ENCODE results near the gene LRFN2. TPM values are rescaled to one million over a fixed set of nuclear protein-coding genes. Genes with fewer than 3 reads are reported as not detected.

The LRFN2 gene
- polyA plus RNA-seq, 1 of the 3 experiments (the other 2 are of a cell fraction) = 0.02 TPM

- 26% methylated on average over 2 of the region's 2 CpGs for WGBS (ENCODE audit: low lambda C conversion rate)
- H3K9ac ChIP-seq = no peak overlapping the region
- H4K20me1 ChIP-seq (ENCODE audit: insufficient read depth) = no peaks in the 10 kb centered on the region
- H3K9me3 ChIP-seq = no peaks in the 10 kb centered on the region
- no peaks in the 10 kb centered on the region for H3K79me2 ChIP-seq (ENCODE audit: insufficient read depth)
- no peaks in the 10 kb centered on the region for H3K36me3 ChIP-seq (replicated peaks in 1 of 2; ENCODE audit: control insufficient read depth in 1 of 2, insufficient read depth in 2 of 2, low read length in 1 of 2)
- no peak for TF ChIP-seq POLR2AphosphoS5 (IDR thresholded peaks at IDR 0.05; ENCODE audit: low read depth, low read length)
- no peak for TF ChIP-seq REST (IDR thresholded peaks at IDR 0.05; ENCODE audit: low read depth, low read length)
- TF ChIP-seq CTCF (IDR thresholded peaks at IDR 0.05) = no peak
- TF ChIP-seq JUND (IDR thresholded peaks at IDR 0.05) = no peak
- TF ChIP-seq MAX (IDR thresholded peaks at IDR 0.05; ENCODE audit: low read depth) = no peak
- TF ChIP-seq RFX5 (IDR thresholded peaks at IDR 0.05; ENCODE audit: low read length) = no peak
- TF ChIP-seq IRF3 (IDR thresholded peaks at IDR 0.05; ENCODE audit: low read depth, low read length) = no peak
- no peak for TF ChIP-seq ZBTB33 (IDR thresholded peaks at IDR 0.05; ENCODE audit: borderline replicate concordance, low read depth)
- TF ChIP-seq RAD21 (IDR thresholded peaks at IDR 0.05; ENCODE audit: low read length) = no peak
- no peak for TF ChIP-seq ELF1 (IDR thresholded peaks at IDR 0.05)
- TF ChIP-seq TAF1 (IDR thresholded peaks at IDR 0.05; ENCODE audit: borderline replicate concordance, low read depth, low read length) = no peak
- no peak for TF ChIP-seq EZH2phosphoT487 (IDR thresholded peaks at IDR 0.05; ENCODE audit: borderline replicate concordance, low read depth)
- TF ChIP-seq FOSL2 (IDR thresholded peaks at IDR 0.05; ENCODE audit: borderline replicate concordance, low read depth) = no peak
- DNase-seq = no peak
- H3K27ac ChIP-seq (ENCODE audit: low read depth in 2 of 2, low read length in 1 of 2) = no peak overlapping the region
- ChIA-PET POLR2A (no interaction called here), CTCF (no interaction called here)
- H3K27me3 ChIP-seq (ENCODE audit: insufficient read depth) = no peaks in the 10 kb centered on the region
- no peak overlapping the region for H3K4me2 ChIP-seq
- no peaks in the 10 kb centered on the region for H3F3A ChIP-seq (replicated peaks; ENCODE audit: insufficient read depth)
- H2AFZ ChIP-seq (ENCODE audit: low read depth) = no peak overlapping the region
- H3K9me2 ChIP-seq = no peaks in the 10 kb centered on the region
- no peak overlapping the region for H3K4me3 ChIP-seq (ENCODE audit: low read depth in 2 of 2, low read length in 1 of 2)
- H3K4me1 ChIP-seq (ENCODE audit: control insufficient read depth in 1 of 2, insufficient read depth in 2 of 2, low read depth in 1 of 2, low read length in 1 of 2) = no peaks in the 10 kb centered on the region
These were observed 215.5 kb downstream of the LRFN2 start for GRCh38 chr6:40371621-40372020.
